LNCAP (cell line): ENCODE data around the gene SETD6.

Experiments
- CTCF ChIP-seq: fragments of 450-650 bp; IDR thresholded peaks from 2 replicates; pipeline ENCODE4 v1.5.1; 2017; ENCODE audit warnings: mild to moderate bottlenecking

SETD6 gene

GRCh38 chr16:58530179-58530578 is 14.9 kb downstream of the SETD6 start:
- TF ChIP-seq CTCF, result no peak

- no peak for TF ChIP-seq CTCF
Observed at GRCh38 chr16:58532414-58532813, 17.1 kb downstream of the SETD6 start.

GRCh38 chr16:58533751-58534470 is 18.6 kb downstream of the SETD6 start:
- no peak for TF ChIP-seq CTCF

GRCh38 chr16:58535100-58535499 is 19.8 kb downstream of the SETD6 start:
- TF ChIP-seq CTCF, result no peak

GRCh38 chr16:58536278-58536677 is 21.0 kb downstream of the SETD6 start:
- TF ChIP-seq CTCF, result no peak

- no peak for TF ChIP-seq CTCF
Observed at GRCh38 chr16:58537124-58537906, 22.0 kb downstream of the SETD6 start.

GRCh38 chr16:58541711-58542110 is 26.4 kb downstream of the SETD6 start:
- TF ChIP-seq CTCF, result no peak
